HepG2 (cell line): Measurements from ENCODE around the gene EPHA10. TPM values are rescaled to one million over a fixed set of nuclear protein-coding genes. Genes with fewer than 3 reads are reported as not detected.

Experiments used
- ATAC-seq: fragments of 200-7000 bp; cut with Tn5 transposase; 3 replicates; pipeline ENCODE4 v1.9.1; 2020; ENCODE audit warnings: mild to moderate bottlenecking, moderate library complexity
- BruUV-seq: library from RNA; stranded (reverse); fragments of 400-500 nt; replicated peaks from 2 replicates; lab custom pipeline; 2021; lab: Mats Ljungman, UMichigan
- CTCF ChIA-PET: fragments of 300-600 bp; formaldehyde crosslinking; extraction: SDS; loops from one replicate; lab custom pipeline; 2021; ENCODE audit warnings: low total read pairs, inconsistent platforms, low intra/inter-chr PET ratio; lab: Yijun Ruan, JAX
- POLR2A ChIA-PET: fragments of 350-600 bp; sonication (Branson Sonifier 250); formaldehyde crosslinking; loops from one replicate; lab custom pipeline; 2020; ENCODE audit warnings: antibody characterized with exemption, inconsistent platforms; lab: Yijun Ruan, JAX
- DNase-seq: peaks from one replicate; pipeline ENCODE4 v3.0.0-alpha.2; 2015; ENCODE audit warnings: low spot score
- FAIRE-seq: peaks from 3 replicates; lab custom pipeline; 2011; peaks lifted over from hg19 to GRCh38; lab: Jason Lieb, UNC
- H2AFZ ChIP-seq: one replicate; pipeline ENCODE4 v1.6.1; 2011; ENCODE audit warnings: low read length, inconsistent platforms
- H3K27ac ChIP-seq: fragments of 300-600 bp; 3 replicates; pipeline ENCODE4 v1.8.0; 2011; ENCODE audit warnings: mixed run types, mild to moderate bottlenecking, mixed read lengths, low read length, inconsistent platforms; ENCODE audit not compliant: insufficient read depth; ENCODE audit errors: extremely low read length
- H3K27me3 ChIP-seq, 2 experiments: fragments of 200-600 bp in 1 of 2; 2 replicates in 1 of 2; 3 replicates in 1 of 2; pipeline versions ENCODE4 v1.6.0 to v1.8.0; 2011; ENCODE audit warnings: low read length in 2 of 2, mild to moderate bottlenecking in 2 of 2, moderate library complexity in 2 of 2, inconsistent platforms in 1 of 2; ENCODE audit not compliant: insufficient read depth in 2 of 2, control insufficient read depth in 1 of 2
- H3K36me3 ChIP-seq, 2 experiments: fragments of 200-600 bp in 1 of 2; replicated peaks in 1 of 2; 2 replicates in 1 of 2; 3 replicates in 1 of 2; pipeline versions ENCODE4 v1.5.1 to v1.8.0; 2011; ENCODE audit warnings: low read length in 2 of 2, inconsistent platforms in 1 of 2; ENCODE audit not compliant: insufficient read depth in 2 of 2, control insufficient read depth in 1 of 2
- H3K4me1 ChIP-seq: 2 replicates; pipeline ENCODE4 v1.5.1; 2012; ENCODE audit warnings: low read length, inconsistent platforms; ENCODE audit not compliant: insufficient read depth
- H3K4me2 ChIP-seq: 2 replicates; pipeline ENCODE4 v1.6.0; 2011; ENCODE audit warnings: low read depth, low read length, inconsistent platforms
- H3K4me3 ChIP-seq, 3 experiments: fragments of 200-600 bp in 1 of 3; sonication (generic), shearing (Covaris generic) in 1 of 3; replicated peaks in 1 of 3; 2 replicates each; pipeline ENCODE4 v1.5.1; 2011 to 2016; ENCODE audit warnings: low read length in 3 of 3, inconsistent platforms in 2 of 3, low read depth in 2 of 3, mild to moderate bottlenecking in 2 of 3, control low read depth in 1 of 3, mixed read lengths in 1 of 3; ENCODE audit not compliant: insufficient read depth in 1 of 3
- H3K79me2 ChIP-seq: one replicate; pipeline ENCODE4 v1.6.1; 2011; ENCODE audit warnings: low read length, inconsistent platforms; ENCODE audit not compliant: insufficient read depth
- H3K9ac ChIP-seq: 2 replicates; pipeline ENCODE4 v1.6.0; 2011; ENCODE audit warnings: mild to moderate bottlenecking, low read depth, low read length, inconsistent platforms; ENCODE audit not compliant: insufficient read depth
- H3K9me3 ChIP-seq: 2 replicates; pipeline ENCODE4 v1.5.1; 2012; ENCODE audit warnings: mild to moderate bottlenecking, low read length
- H4K20me1 ChIP-seq: 2 replicates; pipeline ENCODE4 v1.6.0; 2011; ENCODE audit warnings: inconsistent platforms, mild to moderate bottlenecking, low read length, moderate library complexity; ENCODE audit not compliant: insufficient read depth
- FIP1L1 ChIP-seq: fragments of 200-400 bp; formaldehyde crosslinking; IDR thresholded peaks from 2 replicates; pipeline ENCODE4 v1.6.1; 2018; ENCODE audit warnings: low read depth, mild to moderate bottlenecking, low read length, moderate library complexity, borderline replicate concordance; ENCODE audit not compliant: insufficient read depth
- GATAD1 ChIP-seq: IDR thresholded peaks from 2 replicates; pipeline ENCODE4 v1.6.1; 2016; ENCODE audit warnings: missing genetic modification reagents, missing compliant biosample characterization
- GTF2F1 ChIP-seq: fragments of 150-350 bp; IDR thresholded peaks from 2 replicates; pipeline ENCODE4 v1.6.1; 2014; ENCODE audit warnings: low read length
- JARID2 ChIP-seq: sonication (generic); formaldehyde crosslinking; IDR thresholded peaks from 2 replicates; pipeline ENCODE4 v1.8.1; 2023; ENCODE audit warnings: missing genetic modification reagents, inconsistent platforms; ENCODE audit not compliant: insufficient replicate concordance
- KLF15 ChIP-seq: sonication (generic); formaldehyde crosslinking; IDR thresholded peaks from 2 replicates; pipeline ENCODE4 v1.8.1; 2023; ENCODE audit warnings: borderline replicate concordance, mild to moderate bottlenecking, inconsistent platforms, missing genetic modification reagents, mixed read lengths
- NFYB ChIP-seq: sonication (generic); formaldehyde crosslinking; IDR thresholded peaks from 2 replicates; pipeline ENCODE4 v1.4.0; 2020; ENCODE audit warnings: missing genetic modification reagents
- RAD51 ChIP-seq: fragments of 450-650 bp; IDR thresholded peaks from 2 replicates; pipeline ENCODE4 v1.6.1; 2016; ENCODE audit warnings: borderline replicate concordance
- SIX1 ChIP-seq: sonication (generic); formaldehyde crosslinking; IDR thresholded peaks from 2 replicates; pipeline ENCODE4 v1.4.0; 2020; ENCODE audit warnings: missing genetic modification reagents, borderline replicate concordance
- SMAD1 ChIP-seq: sonication (generic); formaldehyde crosslinking; IDR thresholded peaks from 2 replicates; pipeline ENCODE4 v1.4.0; 2020; ENCODE audit warnings: missing genetic modification reagents, low read depth, mild to moderate bottlenecking, borderline replicate concordance
- XBP1 ChIP-seq: sonication (generic); formaldehyde crosslinking; IDR thresholded peaks from 2 replicates; pipeline ENCODE4 v1.5.0; 2020; ENCODE audit warnings: missing genetic modification reagents
- ZNF101 ChIP-seq: sonication (generic); formaldehyde crosslinking; IDR thresholded peaks from 2 replicates; pipeline ENCODE4 v1.4.0; 2020; ENCODE audit warnings: mild to moderate bottlenecking, low read depth, missing genetic modification reagents, borderline replicate concordance
- ZNF484 ChIP-seq: sonication (generic); formaldehyde crosslinking; IDR thresholded peaks from 2 replicates; pipeline ENCODE4 v1.5.1; 2020; ENCODE audit warnings: mild to moderate bottlenecking, low read depth, missing genetic modification reagents, borderline replicate concordance
- ZNF674 ChIP-seq: sonication (generic); formaldehyde crosslinking; IDR thresholded peaks from 2 replicates; pipeline ENCODE4 v1.5.0; 2020; ENCODE audit warnings: low read depth, mild to moderate bottlenecking, missing genetic modification reagents
- ZNF777 ChIP-seq: sonication (generic); formaldehyde crosslinking; IDR thresholded peaks from 2 replicates; pipeline ENCODE4 v1.4.0; 2020; ENCODE audit warnings: missing genetic modification reagents
- ZNF790 ChIP-seq: sonication (generic); formaldehyde crosslinking; IDR thresholded peaks from 2 replicates; pipeline ENCODE4 v1.8.0; 2022; ENCODE audit warnings: missing genetic modification reagents, mild to moderate bottlenecking, borderline replicate concordance
- WGBS: methylation state at CpG from one replicate; pipeline ENCODE4 v1.1.6; 2017; ENCODE audit warnings: low lambda C conversion rate; 5-methylcytosine and 5-hydroxymethylcytosine counted together
- in situ Hi-C: cut with HindIII; loops from 2 replicates; pipeline ENCODE4 v1.10.0; 2017; ENCODE audit warnings: low pct_unique_long_range_greater_than_20kb; ENCODE audit not compliant: extremely low pct_ligation_motif_present
- intact Hi-C: fragments of 100-400 bp; cut with micrococcal nuclease; formaldehyde crosslinking; loops from one replicate; pipeline ENCODE4 v1.10.0; 2022; ENCODE audit not compliant: unreplicated experiment
- polyA plus RNA-seq, 8 experiments: library from polyadenylated mRNA; depleted of rRNA in 3 of 8; stranded (reverse) in 7 of 8; unstranded in 1 of 8; fragments of >200 nt; fragmentation: Illumina TruSeq in 4 of 8; extraction: Trizol in 4 of 8; gene quantifications; 2 replicates each; pipeline versions ENCODE4 v1.2.1 to v1.2.3, GENCODE V29; 2011 to 2016; ENCODE audit warnings: low read depth in 4 of 8, missing spikeins in 1 of 8, mixed read lengths in 1 of 8; ENCODE audit not compliant: insufficient read depth in 1 of 8
- total RNA-seq, 5 experiments: library from RNA; depleted of rRNA; stranded (reverse); fragments of >200 nt; fragmentation: Illumina TruSeq; extraction: Trizol; gene quantifications; 2 replicates each; pipeline ENCODE4 v1.2.3, GENCODE V29; 2016; ENCODE audit warnings: low read depth in 1 of 5
- TF ChIP-seq, protein P1 (sequence below): sonication (generic); formaldehyde crosslinking; IDR thresholded peaks from 2 replicates; pipeline ENCODE4 v1.4.0; 2020; ENCODE audit warnings: mild to moderate bottlenecking, missing genetic modification reagents
- TF ChIP-seq, protein P2 (sequence below): sonication (generic); formaldehyde crosslinking; IDR thresholded peaks from 2 replicates; pipeline ENCODE4 v1.8.1; 2023; ENCODE audit warnings: mild to moderate bottlenecking, missing genetic modification reagents

EPHA10 gene
- total and polyA plus RNA-seq, 2 of the 13 experiments (the other 11 are each of a cell fraction or from before 2014, with no cell fraction given): 0.11 to 0.58 TPM

DNA sequence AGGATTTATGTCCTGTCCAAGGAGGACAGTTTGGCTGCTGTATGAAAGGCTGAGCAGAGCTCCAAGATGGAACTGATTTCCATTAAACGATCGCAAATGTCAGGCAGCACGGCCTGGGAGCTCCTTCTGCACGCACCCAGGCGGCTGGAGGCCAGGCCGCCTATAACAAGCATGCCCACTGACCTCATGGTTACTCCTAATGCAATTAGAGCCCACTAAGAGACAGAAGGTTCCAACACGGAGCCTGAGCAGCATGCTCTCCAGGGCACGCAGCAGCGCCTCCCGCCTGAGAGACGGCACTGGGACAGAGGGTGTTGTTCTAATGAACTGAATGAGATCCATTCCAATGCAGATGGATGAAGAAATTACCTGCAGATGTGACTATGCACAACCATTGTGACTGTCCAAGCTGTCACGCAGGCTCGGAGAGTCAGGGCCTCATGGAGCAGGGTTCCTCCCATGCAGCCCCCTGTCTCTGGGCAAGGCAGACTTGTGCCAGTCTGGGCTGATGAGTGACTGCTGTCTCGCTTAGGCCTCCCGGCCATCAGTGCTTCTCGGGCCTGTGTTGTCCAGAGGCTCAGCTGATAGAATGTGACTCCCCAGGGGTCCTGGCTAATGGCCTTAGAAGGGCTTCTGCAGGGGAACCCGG lies 97.8 kb downstream of the EPHA10 start:
- H3K36me3 ChIP-seq: no peaks in the 10 kb centered on the region
- ChIA-PET CTCF (no interaction called here), POLR2A (no interaction called here)
- no TSS peak for BruUV-seq
- no peaks in the 10 kb centered on the region for H3K79me2 ChIP-seq
- FAIRE-seq (no peak), DNase-seq (no peak), ATAC-seq (no peak; the same call in 2 of the 3 replicates)
- peaks cover 0 to 49% of the 10 kb centered on the region in 2 experiments; a peak in 3 of 5 replicates for H3K27me3 ChIP-seq
- H3K4me1 ChIP-seq: no peaks in the 10 kb centered on the region
- H4K20me1 ChIP-seq: no peaks in the 10 kb centered on the region
- no peak overlapping the region for H3K4me2 ChIP-seq
- WGBS: 44% methylated on average over 7 of the region's 17 CpGs
- H3K9me3 ChIP-seq: no peaks in the 10 kb centered on the region
- in situ Hi-C loops (no loop called here), intact Hi-C loops (no loop called here)
- no peak for TF ChIP-seq ZNF674 (CRISPR knock-in tag)
- no peak for TF ChIP-seq ZNF790 (CRISPR knock-in tag)
- TF ChIP-seq FIP1L1: no peak
- TF ChIP-seq, protein P1, sequence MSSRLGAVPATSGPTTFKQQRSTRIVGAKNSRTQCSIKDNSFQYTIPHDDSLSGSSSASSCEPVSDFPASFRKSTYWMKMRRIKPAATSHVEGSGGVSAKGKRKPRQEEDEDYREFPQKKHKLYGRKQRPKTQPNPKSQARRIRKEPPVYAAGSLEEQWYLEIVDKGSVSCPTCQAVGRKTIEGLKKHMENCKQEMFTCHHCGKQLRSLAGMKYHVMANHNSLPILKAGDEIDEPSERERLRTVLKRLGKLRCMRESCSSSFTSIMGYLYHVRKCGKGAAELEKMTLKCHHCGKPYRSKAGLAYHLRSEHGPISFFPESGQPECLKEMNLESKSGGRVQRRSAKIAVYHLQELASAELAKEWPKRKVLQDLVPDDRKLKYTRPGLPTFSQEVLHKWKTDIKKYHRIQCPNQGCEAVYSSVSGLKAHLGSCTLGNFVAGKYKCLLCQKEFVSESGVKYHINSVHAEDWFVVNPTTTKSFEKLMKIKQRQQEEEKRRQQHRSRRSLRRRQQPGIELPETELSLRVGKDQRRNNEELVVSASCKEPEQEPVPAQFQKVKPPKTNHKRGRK (CRISPR knock-in tag): no peak
- no peak for TF ChIP-seq XBP1 (CRISPR knock-in tag)
- TF ChIP-seq SIX1 (CRISPR knock-in tag): no peak
- no peak for TF ChIP-seq GTF2F1
- no peak for TF ChIP-seq KLF15
- TF ChIP-seq ZNF484 (CRISPR knock-in tag): no peak
- no peak for TF ChIP-seq ZNF101
- TF ChIP-seq SMAD1 (CRISPR knock-in tag): no peak
- TF ChIP-seq ZNF777 (CRISPR knock-in tag): no peak
- no peak for TF ChIP-seq GATAD1 (CRISPR knock-in tag)
- no peak for TF ChIP-seq RAD51
- TF ChIP-seq JARID2: no peak
- TF ChIP-seq, protein P2, sequence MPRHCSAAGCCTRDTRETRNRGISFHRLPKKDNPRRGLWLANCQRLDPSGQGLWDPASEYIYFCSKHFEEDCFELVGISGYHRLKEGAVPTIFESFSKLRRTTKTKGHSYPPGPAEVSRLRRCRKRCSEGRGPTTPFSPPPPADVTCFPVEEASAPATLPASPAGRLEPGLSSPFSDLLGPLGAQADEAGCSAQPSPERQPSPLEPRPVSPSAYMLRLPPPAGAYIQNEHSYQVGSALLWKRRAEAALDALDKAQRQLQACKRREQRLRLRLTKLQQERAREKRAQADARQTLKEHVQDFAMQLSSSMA (CRISPR knock-in tag): no peak
- TF ChIP-seq NFYB (CRISPR knock-in tag): no peak
- H2AFZ ChIP-seq: no peak overlapping the region
- no peak overlapping the region for H3K27ac ChIP-seq
- no peak overlapping the region for H3K4me3 ChIP-seq
- H3K9ac ChIP-seq: no peak overlapping the region
